ENCODE results near the gene ZNF587B.
"Not testable (repeated sequence)": the region's sequence is repeated elsewhere in the genome, so short reads cannot be mapped to it uniquely, and the experiment has no call there.

GRCh38 chr19:57854117-57854516 lies 24.0 kb downstream of the ZNF587B start:
- TF ChIP-seq EGR1 (conservative IDR thresholded peaks at IDR 0.05); SRSF7 (optimal IDR thresholded peaks at IDR 0.05; ENCODE audit: low read depth, low read length); ZNF644 (tag; IDR thresholded peaks at IDR 0.05; ENCODE audit: low read depth); HDGF (IDR thresholded peaks at IDR 0.05); L3MBTL2 (IDR thresholded peaks at IDR 0.05); REST (IDR thresholded peaks at IDR 0.05; ENCODE audit: borderline replicate concordance); REST (CRISPR knock-in tag; IDR thresholded peaks at IDR 0.05; ENCODE audit: low read depth): not testable (repeated sequence)
